NCI-H524 treated with DMSO at 0.1 percent for 48 hours (cell line): ENCODE data around the gene PPP2R5C.

Experiments used
- DNase-seq: peaks from one replicate; lab custom pipeline; 2025; lab: John Stamatoyannopoulos, UW

The PPP2R5C gene

DNA sequence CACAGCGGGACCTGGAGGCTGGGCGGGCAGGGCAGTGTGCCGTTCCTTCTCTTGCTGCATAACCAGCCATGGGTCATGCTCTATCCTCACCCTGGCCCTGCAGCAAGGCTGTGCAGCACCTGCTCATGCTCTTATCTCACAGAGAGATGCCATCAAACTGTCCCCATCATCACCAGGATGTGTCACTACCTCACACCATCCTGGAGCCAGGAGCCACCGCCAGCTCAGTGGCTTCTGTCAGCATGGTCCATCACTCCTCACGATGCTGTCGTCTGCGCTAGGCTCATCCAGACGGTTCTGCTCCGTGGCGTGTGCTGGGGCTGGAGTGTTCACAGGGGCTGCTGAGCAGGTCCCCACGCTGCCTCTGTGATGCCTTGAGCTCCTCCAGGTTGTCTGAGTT lies 125.7 kb downstream of the PPP2R5C start:
- no peak for DNase-seq

DNA sequence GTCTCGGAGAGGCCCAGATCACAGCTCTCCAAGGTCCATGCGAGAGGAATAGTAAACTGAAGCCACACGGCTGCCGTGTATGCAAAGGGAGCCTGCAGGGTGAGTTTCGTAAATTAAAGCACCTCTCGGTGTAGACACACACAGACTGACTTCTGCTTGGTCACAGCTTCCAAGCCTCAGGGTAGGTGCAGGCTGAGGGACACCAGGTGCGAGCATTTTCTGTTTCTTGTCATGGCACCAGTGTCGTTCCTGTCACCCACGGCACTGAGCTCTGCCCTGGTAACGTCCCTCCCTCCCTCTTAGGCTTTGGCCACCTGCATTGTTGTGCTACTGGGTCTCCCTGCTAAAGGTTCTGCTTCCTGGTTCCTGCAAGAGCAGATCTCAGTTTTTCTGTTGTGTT lies 126.7 kb downstream of the PPP2R5C start:
- DNase-seq: no peak

DNA sequence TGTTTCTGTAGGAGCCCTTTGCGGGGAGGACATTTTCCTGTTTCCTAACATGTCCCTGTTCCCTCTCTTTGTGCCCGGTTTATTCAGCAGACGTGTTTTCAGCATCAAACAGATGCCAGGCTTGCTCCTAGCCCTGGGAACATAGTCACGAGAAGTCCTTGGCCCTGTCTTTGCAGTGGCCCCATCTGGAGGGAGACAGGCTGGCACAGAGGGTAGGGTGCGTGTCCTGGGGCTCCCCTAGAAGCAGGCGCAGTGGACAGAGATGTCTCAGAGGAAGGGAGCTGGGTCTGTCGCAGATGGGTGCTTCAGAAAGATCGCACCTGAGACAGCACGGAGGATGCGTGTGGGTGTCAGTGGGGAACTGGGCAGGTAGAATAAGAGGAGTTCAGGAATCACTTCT lies 127.9 kb downstream of the PPP2R5C start:
- DNase-seq: peak; percentile 47

DNA sequence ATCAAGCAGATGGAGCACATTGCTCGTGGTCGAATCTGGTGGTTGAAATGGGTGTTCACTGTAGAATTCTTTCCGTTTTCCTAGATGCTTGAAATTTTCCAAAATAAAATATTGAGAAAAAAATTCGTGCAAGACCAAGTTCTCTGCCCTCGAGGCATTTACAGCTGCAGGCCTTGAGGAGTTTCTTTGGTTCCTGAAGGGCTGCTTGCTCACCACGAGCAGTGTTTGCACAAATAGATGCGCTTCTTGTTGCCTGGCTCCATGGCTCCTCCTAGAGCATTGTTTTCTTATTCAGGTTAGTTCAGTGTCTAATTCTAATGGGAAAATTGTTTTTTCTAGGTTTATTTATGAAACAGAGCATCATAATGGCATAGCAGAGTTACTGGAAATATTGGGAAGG lies 128.4 kb downstream of the PPP2R5C start:
- DNase-seq: peak; percentile 51

DNA sequence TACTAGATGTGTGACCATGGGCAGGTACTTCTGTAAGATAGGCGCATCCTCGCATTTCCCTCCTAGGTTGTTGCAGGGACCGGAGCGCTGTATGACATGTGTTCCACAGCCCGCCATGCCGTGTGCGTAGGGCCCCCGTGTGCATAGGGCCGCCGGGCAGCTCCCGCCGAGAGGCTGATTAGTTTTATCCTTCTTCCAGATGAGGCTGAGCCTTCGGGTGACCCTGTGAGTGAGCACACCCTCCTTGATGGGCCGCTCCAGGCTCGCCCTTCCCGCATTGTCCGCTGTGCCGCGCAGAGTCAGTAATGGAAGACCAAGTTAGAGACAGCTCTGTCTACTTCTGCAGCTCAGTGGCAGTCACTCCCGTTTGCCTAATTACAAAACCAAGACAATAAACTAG lies 130.0 kb downstream of the PPP2R5C start:
- no peak for DNase-seq

DNA sequence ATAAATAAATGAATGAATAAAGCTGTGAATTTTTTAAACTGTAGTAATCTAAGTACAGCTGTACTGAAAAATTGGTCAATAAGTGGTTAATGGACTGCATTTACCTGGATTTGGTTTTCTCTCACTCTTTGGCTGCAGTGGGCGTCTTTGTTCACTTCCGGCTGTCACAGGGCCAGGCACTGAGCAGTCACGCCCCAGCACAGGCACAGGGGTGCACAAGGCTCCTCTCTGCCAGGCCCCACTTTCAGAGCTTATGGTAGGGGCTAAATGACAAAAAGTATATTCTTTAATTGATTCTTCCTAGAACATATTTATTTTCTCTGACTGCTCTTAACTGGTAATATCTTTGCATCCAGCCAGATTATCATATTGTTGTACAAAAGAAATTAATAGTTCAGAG lies 132.2 kb downstream of the PPP2R5C start:
- no peak for DNase-seq

DNA sequence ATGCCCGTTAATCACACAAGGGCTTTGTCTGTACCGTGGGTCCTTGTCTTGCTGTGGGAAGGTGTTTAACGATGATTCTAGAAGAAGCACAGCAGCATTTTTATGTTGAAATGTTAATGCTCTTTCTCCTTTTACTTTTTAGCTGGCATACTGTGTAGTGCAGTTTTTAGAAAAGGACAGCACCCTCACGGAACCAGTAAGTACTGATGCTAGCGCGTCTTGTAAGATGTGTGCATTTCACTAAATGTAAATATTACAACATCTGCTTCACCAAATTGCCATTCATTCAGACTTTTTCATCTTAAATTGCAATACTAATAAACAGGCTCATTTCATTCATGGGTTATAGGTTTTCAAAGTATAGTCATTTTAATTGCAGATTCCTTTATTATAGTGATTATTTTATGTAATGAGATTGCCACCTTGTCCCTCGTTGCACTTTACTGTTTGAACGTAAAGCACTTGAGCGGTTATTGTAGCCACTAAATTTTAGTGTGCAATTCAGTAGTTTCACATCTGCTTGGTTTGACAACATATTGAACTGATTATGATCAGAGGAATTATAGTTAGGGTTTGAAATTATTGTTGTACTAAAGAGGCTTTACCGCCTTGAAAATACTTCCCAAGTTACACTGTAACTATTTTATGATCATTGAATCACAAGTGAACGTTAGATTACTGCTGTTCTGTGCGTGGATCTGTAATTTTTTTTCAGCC lies 133.0 kb downstream of the PPP2R5C start:
- no peak for DNase-seq

DNA sequence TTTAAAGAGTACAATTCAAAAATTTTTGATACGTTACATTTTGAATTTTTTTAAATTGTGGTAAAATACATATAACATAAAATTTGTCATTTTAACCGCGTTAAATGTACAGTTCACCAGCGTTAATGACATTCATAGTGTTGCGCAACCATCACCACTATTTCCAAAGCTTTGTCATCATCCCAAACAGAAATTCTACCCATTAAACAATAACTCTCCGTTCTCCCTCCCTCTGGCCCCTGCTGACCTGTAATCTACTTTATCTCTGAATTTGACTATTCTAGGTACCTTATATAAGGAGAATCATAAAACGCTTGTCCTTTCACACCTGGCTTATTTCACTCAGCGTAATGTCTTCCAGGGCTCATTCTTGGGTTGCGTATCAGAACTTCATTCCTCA lies 133.7 kb downstream of the PPP2R5C start:
- DNase-seq: no peak

DNA sequence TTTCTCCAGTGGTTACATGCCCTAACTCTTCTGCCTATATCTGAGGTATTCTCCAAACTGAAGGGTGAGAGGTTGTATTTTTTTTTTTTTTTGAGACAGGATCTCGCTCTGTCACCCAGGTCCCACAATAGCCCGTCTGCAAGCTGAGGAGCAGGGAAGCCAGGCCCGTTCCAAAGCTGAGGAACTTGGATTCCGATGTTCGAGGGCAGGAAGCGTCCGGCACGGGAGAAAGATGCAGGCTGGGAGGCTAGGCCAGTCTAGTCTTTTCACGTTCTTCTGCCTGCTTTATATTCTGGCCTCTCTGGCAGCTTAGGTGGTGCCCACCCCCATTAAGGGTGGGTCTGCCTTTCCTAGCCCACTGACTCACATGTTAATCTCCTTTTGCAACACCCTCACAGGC lies 135.8 kb downstream of the PPP2R5C start:
- DNase-seq: no peak

DNA sequence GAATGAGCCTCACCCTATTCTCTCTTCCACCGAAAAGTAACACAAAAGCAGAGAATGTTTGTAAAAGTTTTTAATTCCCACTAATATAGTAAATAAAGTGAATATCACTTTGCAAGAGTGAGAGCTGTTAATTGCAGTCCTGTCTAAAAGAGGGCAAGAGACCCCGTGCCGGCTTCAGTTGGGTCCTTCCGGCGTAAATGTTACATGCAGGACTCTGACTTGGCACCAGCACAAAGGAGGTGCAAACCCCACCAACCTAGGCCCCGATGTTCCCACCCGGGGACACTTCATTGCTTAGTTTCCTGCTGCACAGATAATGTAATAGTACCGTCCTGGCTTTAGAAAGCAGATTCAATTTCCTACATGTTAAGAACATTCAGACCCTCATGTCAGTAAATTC lies 136.9 kb downstream of the PPP2R5C start:
- no peak for DNase-seq

DNA sequence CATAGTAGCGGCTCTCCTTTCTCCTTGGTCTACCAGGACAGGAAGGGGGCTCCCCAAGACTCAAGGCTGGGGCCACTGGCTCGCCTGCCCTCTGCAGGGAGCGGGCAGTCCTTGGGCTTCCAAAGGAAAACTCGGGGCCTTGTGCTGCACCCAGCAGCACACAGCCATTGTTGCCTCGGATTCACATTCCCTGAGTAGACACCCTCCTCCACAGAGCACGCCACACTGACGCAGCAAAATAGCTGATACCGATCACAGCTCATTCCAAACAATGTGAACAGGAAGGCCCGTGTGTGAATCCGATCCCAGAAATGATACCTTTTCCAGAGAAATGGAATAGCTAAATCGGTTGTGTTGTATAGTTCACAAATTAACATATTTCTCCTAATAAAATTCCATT lies 137.8 kb downstream of the PPP2R5C start:
- DNase-seq: no peak

DNA sequence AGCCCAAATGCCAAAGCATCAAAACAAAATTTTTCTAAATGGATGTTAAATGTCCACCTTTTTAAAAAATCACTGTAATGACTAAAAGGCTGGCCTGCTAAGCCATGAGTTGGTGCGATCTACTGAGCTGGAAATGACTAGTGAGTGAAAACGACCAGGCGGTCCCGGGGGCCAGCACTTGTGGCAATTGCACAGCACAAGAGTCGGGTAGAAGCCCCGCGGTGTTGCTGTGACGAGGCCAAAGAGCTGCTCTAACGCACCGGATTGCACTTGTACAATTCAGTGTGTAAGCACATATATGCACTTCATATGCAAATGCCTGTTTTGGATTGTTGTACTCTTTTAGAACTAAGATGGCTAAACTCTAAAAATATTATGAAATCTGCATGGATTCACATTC lies 138.7 kb downstream of the PPP2R5C start:
- DNase-seq: no peak

DNA sequence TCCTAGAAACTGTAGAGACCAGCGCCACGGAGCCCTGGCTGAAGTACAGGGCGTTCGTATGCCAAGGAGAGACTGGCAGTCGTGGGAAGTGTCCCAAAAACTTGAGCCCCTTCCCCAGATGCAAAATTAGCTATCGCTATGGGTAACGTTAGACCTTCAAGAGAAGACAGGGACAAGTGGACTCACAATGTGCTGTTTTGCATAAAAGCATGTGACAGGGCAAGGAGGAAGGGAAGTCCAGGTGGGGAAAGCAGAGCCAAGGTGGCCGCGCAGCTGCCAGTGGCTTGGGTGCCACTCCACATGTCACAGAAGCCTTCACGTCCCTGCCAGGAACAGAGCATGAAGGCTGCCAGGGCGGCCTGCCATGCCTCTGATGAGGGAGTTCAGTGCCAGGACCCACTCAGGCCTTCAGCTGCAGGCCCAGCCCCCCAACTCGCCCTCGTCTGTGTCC lies 141.6 kb downstream of the PPP2R5C start:
- DNase-seq: no peak

DNA sequence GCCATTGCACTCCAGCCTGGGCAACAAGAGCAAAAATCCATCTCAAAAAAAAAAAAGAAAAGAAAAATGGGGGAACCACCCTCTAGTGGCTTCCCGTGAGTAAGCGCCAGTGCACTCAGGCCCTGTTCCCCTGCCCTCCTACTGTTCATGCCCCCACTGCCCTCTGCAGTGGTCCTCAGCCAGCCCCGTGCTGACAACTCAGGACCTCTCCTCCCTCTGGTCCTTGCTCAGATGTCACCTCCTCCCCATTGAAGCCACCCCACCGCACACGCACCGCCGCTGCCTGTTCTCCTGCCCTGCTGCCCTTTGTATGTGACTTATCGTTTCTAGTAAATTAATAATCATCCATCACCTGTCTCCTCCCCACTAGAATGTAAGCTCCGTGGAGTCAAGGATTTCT lies 144.1 kb downstream of the PPP2R5C start:
- no peak for DNase-seq

DNA sequence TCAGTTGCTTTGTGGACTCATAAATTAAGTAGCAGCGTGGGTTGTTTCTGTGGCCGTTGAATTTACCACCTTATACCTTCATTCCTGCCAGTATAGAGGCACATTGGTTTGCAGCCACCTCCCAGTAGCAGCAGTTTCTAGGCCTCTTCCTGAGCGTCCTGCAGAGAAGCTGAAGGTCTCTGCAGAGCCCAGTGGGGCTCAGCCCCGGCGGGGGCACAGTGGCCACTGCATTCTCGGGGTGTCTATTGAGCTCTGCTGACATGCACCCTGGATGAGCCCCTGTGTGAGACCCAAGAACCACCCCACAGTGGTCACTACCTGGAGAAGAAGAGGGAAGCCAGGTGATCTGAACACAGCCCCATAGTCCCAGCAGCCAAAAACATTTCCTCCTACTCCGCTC lies 145.1 kb downstream of the PPP2R5C start:
- no peak for DNase-seq

DNA sequence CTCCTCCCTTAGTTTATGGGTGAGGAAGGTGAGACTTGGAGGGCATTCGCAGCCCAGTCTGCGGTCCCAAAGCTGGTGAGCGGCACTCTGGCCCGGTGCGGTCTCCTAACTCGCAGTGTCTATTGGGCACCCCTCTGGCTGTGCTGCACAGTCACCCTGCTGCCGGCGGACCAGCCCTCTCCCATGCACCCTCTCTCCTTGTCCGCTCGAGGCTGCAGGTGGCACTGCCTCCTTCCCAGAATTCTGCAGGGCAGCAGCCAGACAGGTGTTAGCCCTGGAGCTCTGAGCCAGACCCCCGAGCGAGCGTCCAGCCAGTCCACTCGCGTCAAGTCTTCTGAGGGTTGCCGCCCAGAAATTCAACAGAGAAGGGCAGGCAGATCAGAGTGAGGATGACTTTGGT lies 146.1 kb downstream of the PPP2R5C start:
- DNase-seq: no peak

DNA sequence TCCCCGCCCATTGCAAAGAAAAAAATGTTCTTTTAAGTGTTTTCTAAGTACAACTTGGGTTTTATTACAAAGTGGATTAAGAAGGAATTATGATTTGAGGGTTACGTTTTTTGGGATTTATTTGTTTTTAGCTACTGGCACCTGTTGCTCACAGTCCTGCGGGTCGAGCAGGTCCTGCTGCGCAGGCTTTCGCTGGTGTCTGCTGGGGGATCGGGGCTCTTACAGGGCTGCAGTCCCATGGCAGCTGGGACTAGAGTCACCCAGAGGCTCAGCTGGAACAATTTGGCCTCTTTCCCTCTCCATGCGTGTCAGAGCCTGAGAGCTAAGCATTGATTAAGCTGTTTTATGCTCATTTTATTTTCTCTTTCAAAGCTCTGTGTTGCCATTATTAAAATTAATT lies 147.3 kb downstream of the PPP2R5C start:
- DNase-seq: no peak

DNA sequence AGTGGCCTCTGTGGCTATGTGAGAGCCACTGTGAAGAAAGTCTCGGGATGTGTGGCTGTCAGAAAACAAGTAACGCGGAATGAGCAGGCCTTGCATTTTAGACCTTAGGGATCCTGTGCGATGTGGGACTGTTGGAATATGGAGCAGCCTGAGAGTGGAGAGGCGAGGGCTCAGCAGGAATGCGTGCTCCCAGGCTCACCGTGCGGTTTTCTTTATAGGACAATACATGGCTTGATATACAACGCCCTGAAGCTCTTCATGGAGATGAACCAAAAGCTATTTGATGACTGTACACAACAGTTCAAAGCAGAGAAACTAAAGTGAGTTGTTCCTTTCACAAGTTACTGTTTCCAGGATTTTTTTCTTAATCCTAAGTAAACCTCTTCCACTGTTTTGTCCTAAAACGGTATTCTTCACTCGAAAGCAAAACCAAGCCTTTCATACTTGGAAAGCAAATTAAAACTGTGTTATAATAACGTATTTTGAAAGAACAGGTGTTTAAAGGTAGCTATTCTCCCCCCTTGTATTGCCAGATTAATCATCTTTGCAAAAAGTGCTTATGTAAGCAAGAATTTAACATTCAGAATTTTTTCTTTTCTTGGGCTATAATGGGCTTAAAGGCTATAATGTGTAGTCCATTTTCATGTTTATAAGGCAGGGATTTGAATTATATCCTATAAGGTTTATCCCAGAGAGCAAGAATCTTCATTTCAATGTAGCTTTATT lies 148.0 kb downstream of the PPP2R5C start:
- DNase-seq: no peak

DNA sequence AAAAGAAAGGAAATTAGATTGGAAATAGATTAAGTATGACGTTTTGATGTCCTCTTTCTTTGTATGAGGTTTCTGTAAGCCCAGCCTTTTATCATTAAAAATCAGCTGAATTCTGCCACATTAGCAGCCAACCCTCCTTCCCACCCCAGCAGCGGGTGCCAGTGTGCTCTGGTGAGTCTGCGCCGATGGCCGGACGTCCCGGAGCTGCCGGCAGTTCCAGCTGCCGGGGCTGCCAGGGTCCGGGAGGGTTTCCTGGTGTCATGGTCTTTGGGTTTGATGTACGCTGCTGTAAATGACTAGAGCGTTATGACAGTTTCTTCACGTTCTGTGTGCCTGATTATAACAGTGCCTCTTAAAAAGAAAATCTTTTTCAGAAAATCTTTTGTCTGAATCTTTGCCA lies 151.3 kb downstream of the PPP2R5C start:
- no peak for DNase-seq

DNA sequence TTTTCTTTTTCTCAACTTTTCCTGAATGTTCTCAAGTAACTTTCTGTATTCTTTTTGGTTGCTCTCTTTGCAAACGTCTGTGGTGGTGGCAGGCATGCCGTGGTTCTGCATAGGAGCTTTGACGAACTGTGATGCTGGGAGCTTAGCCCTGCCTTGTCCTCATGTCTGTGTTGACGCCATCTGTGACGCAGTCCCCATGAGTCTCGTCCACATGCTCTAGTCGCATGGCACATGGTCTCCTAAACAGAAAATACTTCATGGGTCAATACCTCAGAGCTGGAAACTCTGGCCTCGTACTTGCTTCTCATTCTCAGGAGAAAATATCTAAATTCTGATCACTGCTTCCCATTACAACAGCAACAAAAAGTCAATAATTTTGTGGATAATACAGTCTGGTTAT lies 152.6 kb downstream of the PPP2R5C start:
- no peak for DNase-seq

DNA sequence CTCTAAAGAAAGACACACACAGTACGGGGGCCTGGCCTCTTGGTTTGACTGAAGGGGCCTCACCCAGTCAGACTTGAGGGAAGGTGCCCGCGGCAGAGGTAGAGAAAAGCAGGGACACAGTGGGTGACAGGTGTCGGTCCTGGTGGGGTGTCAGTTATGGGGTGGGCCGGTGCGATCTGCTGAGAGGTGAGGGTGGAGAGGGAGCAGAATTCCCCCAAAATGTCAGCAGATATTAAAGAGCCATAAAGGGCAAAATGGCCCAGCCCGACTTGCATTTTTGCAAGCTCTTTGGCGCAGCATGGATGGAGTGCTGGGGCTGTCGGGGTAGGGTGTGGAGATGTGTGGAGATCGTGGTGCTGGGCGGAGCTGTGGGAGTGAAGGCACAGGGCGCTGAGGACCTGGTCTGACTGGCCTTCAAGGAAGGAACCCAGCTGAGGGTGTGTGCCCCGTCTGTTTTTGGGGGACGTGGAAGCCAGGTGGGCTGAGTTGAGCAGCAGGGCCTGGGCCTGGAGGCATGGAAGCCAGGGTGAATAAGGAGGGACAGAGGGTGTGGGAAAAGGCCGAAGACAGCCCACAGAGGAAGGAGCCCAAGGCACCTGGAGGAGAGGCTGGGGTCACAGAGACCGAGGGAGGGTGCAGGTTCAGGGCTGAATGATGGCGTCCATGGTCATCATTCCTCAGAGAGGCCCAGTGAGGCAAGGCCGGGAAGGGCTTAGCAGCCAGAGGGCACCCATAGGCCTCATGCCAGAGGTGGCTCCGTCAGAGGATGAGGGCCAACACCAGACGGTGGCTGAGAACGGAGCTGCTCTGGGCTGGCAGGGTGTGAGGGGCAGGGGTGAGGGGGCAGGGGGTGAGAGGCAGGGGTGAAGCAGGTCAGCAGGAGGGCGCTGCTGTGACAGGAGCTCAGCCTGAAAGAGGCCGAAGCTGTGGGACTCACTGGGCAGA lies 154.6 kb downstream of the PPP2R5C start:
- no peak for DNase-seq

DNA sequence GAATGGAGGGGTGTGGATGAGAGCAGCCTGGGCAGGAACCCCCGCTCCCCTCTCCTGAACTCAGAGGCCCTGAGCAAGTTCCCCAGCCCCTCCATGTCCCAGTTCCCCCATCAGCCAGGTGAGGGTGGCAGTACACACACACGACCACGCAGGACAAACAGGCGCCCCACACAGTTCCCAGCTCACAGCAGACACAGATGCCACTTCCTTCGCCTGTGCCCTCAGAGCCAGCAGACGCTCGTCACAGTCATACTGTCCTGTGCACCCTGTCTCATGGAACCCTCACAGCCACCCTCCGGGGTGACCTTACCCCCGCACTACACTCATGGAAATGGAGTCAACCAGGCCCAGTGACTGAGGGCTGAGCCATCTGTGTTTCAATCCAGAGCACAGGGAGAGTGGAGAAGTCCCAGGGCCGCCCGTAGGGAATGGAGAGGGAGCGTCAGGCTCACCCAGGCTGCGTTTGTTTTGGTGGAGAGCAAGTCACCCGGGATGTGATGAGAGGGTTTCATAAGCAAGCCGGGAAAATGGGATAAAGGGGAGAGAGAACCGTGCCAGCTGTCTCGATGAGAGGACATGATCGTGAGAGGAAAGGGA lies 155.4 kb downstream of the PPP2R5C start:
- no peak for DNase-seq
